ENCODE results near the gene HAAO.

DNA sequence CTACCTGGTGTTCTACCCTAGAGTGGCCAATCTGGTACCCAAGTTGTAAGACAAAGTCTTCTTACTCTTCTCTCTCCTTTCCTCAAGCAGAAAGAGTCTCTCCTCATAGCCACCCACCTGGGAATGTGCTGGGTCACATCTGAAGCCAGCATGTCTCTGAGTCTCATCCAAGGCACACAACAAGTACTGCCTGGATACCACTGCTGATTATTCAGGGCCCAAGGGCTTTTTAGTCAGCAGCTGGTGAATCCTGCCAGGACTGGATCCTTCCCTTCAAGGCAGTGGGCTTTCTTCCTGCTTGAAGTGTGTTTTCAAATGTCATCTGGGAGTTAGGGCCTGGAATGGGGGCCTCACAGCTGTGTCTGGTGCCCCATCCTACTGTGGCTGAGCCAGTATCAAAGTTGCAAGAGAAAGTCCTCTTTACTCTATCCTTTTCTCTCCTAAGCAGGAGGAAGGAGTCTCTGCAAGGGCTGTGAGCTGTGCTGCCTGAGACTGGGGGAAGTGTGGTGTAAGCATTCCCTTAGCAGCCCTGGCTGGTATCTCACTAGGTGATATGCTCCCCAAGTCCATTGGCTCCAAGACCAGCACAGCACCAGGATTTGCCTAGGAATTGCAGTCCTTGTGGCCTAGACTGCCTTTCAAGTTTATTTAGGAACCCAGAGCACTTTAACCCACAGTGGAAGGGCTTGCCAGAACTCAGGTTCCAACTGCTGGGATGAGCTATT lies 55.6 kb downstream of the HAAO start:
- TF ChIP-seq POLR2A (IDR thresholded peaks at IDR 0.05; ENCODE audit: control extremely low read depth in 1 of 2, low read depth in 2 of 2, low read length in 2 of 2) (no peak), RFX5 (IDR thresholded peaks at IDR 0.05; ENCODE audit: borderline replicate concordance, low read depth, low read length) (no peak), GABPA (IDR thresholded peaks at IDR 0.05; ENCODE audit: borderline replicate concordance, insufficient read depth, low read length) (no peak)
- TF ChIP-seq, protein P1, sequence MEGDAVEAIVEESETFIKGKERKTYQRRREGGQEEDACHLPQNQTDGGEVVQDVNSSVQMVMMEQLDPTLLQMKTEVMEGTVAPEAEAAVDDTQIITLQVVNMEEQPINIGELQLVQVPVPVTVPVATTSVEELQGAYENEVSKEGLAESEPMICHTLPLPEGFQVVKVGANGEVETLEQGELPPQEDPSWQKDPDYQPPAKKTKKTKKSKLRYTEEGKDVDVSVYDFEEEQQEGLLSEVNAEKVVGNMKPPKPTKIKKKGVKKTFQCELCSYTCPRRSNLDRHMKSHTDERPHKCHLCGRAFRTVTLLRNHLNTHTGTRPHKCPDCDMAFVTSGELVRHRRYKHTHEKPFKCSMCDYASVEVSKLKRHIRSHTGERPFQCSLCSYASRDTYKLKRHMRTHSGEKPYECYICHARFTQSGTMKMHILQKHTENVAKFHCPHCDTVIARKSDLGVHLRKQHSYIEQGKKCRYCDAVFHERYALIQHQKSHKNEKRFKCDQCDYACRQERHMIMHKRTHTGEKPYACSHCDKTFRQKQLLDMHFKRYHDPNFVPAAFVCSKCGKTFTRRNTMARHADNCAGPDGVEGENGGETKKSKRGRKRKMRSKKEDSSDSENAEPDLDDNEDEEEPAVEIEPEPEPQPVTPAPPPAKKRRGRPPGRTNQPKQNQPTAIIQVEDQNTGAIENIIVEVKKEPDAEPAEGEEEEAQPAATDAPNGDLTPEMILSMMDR (IDR thresholded peaks at IDR 0.05; ENCODE audit: control extremely low read depth in 1 of 3, insufficient read depth in 1 of 3, low read depth in 1 of 3, low read length in 3 of 3): no peak

Data from H1 (cell line).